SK-N-SH (cell line): ENCODE results near the gene HMGCL.

Source experiments
- FOSL2 ChIP-seq: IDR thresholded peaks from 2 replicates; pipeline ENCODE4 v1.4.0; 2012; ENCODE audit warnings: low read depth, mild to moderate bottlenecking, moderate library complexity, borderline replicate concordance
- MEF2A ChIP-seq: IDR thresholded peaks from 2 replicates; pipeline ENCODE4 v1.4.0; 2012; ENCODE audit warnings: low read depth, borderline replicate concordance
- MXI1 ChIP-seq: IDR thresholded peaks from 2 replicates; pipeline ENCODE4 v1.6.1; 2012; ENCODE audit warnings: mild to moderate bottlenecking, low read depth, low read length, improper control_type of control experiment
- SMC3 ChIP-seq: IDR thresholded peaks from 2 replicates; pipeline ENCODE4 v1.6.1; 2012; ENCODE audit warnings: low read depth, low read length, improper control_type of control experiment
- USF2 ChIP-seq: fragments of 150-350 bp; IDR thresholded peaks from 2 replicates; pipeline ENCODE4 v1.6.1; 2017; ENCODE audit warnings: antibody characterized with exemption, low read length, low read depth, borderline replicate concordance
- YY1 ChIP-seq: IDR thresholded peaks from 2 replicates; pipeline ENCODE4 v1.4.0; 2012; ENCODE audit warnings: low read depth, mild to moderate bottlenecking
- TF ChIP-seq, protein P1 (sequence below): fragments of 200-600 bp; sonication (generic); IDR thresholded peaks from 2 replicates; pipeline ENCODE4 v1.6.1; 2017; ENCODE audit warnings: antibody characterized with exemption, mild to moderate bottlenecking, moderate library complexity
- TF ChIP-seq, protein P2 (sequence below): IDR thresholded peaks from 2 replicates; pipeline ENCODE4; 2012

GRCh38 chr1:23768733-23769132 lies 56.5 kb downstream of the HMGCL start:
- TF ChIP-seq, protein P1, sequence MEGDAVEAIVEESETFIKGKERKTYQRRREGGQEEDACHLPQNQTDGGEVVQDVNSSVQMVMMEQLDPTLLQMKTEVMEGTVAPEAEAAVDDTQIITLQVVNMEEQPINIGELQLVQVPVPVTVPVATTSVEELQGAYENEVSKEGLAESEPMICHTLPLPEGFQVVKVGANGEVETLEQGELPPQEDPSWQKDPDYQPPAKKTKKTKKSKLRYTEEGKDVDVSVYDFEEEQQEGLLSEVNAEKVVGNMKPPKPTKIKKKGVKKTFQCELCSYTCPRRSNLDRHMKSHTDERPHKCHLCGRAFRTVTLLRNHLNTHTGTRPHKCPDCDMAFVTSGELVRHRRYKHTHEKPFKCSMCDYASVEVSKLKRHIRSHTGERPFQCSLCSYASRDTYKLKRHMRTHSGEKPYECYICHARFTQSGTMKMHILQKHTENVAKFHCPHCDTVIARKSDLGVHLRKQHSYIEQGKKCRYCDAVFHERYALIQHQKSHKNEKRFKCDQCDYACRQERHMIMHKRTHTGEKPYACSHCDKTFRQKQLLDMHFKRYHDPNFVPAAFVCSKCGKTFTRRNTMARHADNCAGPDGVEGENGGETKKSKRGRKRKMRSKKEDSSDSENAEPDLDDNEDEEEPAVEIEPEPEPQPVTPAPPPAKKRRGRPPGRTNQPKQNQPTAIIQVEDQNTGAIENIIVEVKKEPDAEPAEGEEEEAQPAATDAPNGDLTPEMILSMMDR, result no peak
- TF ChIP-seq MEF2A (no peak), MXI1 (no peak), USF2 (no peak), SMC3 (no peak), FOSL2 (no peak), YY1 (no peak)
- TF ChIP-seq, protein P2, sequence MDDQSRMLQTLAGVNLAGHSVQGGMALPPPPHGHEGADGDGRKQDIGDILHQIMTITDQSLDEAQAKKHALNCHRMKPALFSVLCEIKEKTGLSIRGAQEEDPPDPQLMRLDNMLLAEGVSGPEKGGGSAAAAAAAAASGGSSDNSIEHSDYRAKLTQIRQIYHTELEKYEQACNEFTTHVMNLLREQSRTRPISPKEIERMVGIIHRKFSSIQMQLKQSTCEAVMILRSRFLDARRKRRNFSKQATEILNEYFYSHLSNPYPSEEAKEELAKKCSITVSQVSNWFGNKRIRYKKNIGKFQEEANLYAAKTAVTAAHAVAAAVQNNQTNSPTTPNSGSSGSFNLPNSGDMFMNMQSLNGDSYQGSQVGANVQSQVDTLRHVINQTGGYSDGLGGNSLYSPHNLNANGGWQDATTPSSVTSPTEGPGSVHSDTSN, result no peak
